Measurements from ENCODE around the gene RAB11FIP4.

Gene RAB11FIP4

GRCh38 chr17:31531336-31531980, 140.0 kb downstream of the RAB11FIP4 start:
- no peaks in the 10 kb centered on the region for H3K9me3 ChIP-seq (ENCODE audit: control insufficient read depth in 2 of 2, low read length in 2 of 2)
- no peaks in the 10 kb centered on the region for H3K27me3 ChIP-seq (ENCODE audit: control insufficient read depth in 1 of 2, insufficient read depth in 2 of 2, low read length in 2 of 2)
- H3K4me3 ChIP-seq (ENCODE audit: low read length in 2 of 2) = no peak overlapping the region
- H3K36me3 ChIP-seq (ENCODE audit: control insufficient read depth in 2 of 2, insufficient read depth in 2 of 2, low read length in 2 of 2) = no peaks in the 10 kb centered on the region
- peaks cover 2% of the 10 kb centered on the region for H3K4me1 ChIP-seq (ENCODE audit: control insufficient read depth, insufficient read depth, low read length)
- no peak overlapping the region for H3K9ac ChIP-seq (ENCODE audit: low read length in 2 of 2)
- H3K27ac ChIP-seq (ENCODE audit: low read length) = no peak overlapping the region

GRCh38 chr17:31532081-31532480, 140.6 kb downstream of the RAB11FIP4 start:
- Histone ChIP-seq H3K4me1 (ENCODE audit: control insufficient read depth, insufficient read depth, low read length) (peaks cover 2% of the 10 kb centered on the region), H3K36me3 (ENCODE audit: control insufficient read depth in 2 of 2, insufficient read depth in 2 of 2, low read length in 2 of 2) (no peaks in the 10 kb centered on the region), H3K27ac (ENCODE audit: low read length) (no peak overlapping the region), H3K9me3 (ENCODE audit: control insufficient read depth in 2 of 2, low read length in 2 of 2) (no peaks in the 10 kb centered on the region), H3K27me3 (ENCODE audit: control insufficient read depth in 1 of 2, insufficient read depth in 2 of 2, low read length in 2 of 2) (no peaks in the 10 kb centered on the region), H3K4me3 (ENCODE audit: low read length in 2 of 2) (no peak overlapping the region), H3K9ac (ENCODE audit: low read length in 2 of 2) (no peak overlapping the region)

GRCh38 chr17:31532526-31532925, 141.1 kb downstream of the RAB11FIP4 start:
- Histone ChIP-seq H3K4me1 (ENCODE audit: control insufficient read depth, insufficient read depth, low read length) (peaks cover 3% of the 10 kb centered on the region), H3K36me3 (ENCODE audit: control insufficient read depth in 2 of 2, insufficient read depth in 2 of 2, low read length in 2 of 2) (no peaks in the 10 kb centered on the region), H3K27me3 (ENCODE audit: control insufficient read depth in 1 of 2, insufficient read depth in 2 of 2, low read length in 2 of 2) (no peaks in the 10 kb centered on the region), H3K9ac (ENCODE audit: low read length in 2 of 2) (no peak overlapping the region), H3K27ac (ENCODE audit: low read length) (no peak overlapping the region), H3K9me3 (ENCODE audit: control insufficient read depth in 2 of 2, low read length in 2 of 2) (no peaks in the 10 kb centered on the region), H3K4me3 (ENCODE audit: low read length in 2 of 2) (no peak overlapping the region)

- Histone ChIP-seq H3K9me3 (ENCODE audit: control insufficient read depth in 2 of 2, low read length in 2 of 2) (no peaks in the 10 kb centered on the region), H3K9ac (ENCODE audit: low read length in 2 of 2) (no peak overlapping the region), H3K27ac (ENCODE audit: low read length) (no peak overlapping the region), H3K4me1 (ENCODE audit: control insufficient read depth, insufficient read depth, low read length) (peaks cover 8% of the 10 kb centered on the region), H3K27me3 (ENCODE audit: control insufficient read depth in 1 of 2, insufficient read depth in 2 of 2, low read length in 2 of 2) (no peaks in the 10 kb centered on the region), H3K4me3 (ENCODE audit: low read length in 2 of 2) (no peak overlapping the region), H3K36me3 (ENCODE audit: control insufficient read depth in 2 of 2, insufficient read depth in 2 of 2, low read length in 2 of 2) (no peaks in the 10 kb centered on the region)
Observed at GRCh38 chr17:31533546-31534155, 142.2 kb downstream of the RAB11FIP4 start.

- peaks cover 8% of the 10 kb centered on the region for H3K4me1 ChIP-seq (ENCODE audit: control insufficient read depth, insufficient read depth, low read length)
Observed at GRCh38 chr17:31534223-31534888, 142.9 kb downstream of the RAB11FIP4 start.

GRCh38 chr17:31535581-31535981, 144.1 kb downstream of the RAB11FIP4 start:
- Histone ChIP-seq H3K27me3 (ENCODE audit: control insufficient read depth in 1 of 2, insufficient read depth in 2 of 2, low read length in 2 of 2) (no peaks in the 10 kb centered on the region), H3K9me3 (ENCODE audit: control insufficient read depth in 2 of 2, low read length in 2 of 2) (no peaks in the 10 kb centered on the region), H3K4me1 (ENCODE audit: control insufficient read depth, insufficient read depth, low read length) (peaks cover 6% of the 10 kb centered on the region), H3K4me3 (ENCODE audit: low read length in 2 of 2) (no peak overlapping the region), H3K36me3 (ENCODE audit: control insufficient read depth in 2 of 2, insufficient read depth in 2 of 2, low read length in 2 of 2) (no peaks in the 10 kb centered on the region), H3K9ac (ENCODE audit: low read length in 2 of 2) (no peak overlapping the region), H3K27ac (ENCODE audit: low read length) (no peak overlapping the region)

More at GRCh38 chr17:31534223-31534888, 142.9 kb downstream of the RAB11FIP4 start:
- Histone ChIP-seq H3K27me3 (ENCODE audit: control insufficient read depth in 1 of 2, insufficient read depth in 2 of 2, low read length in 2 of 2) (no peaks in the 10 kb centered on the region), H3K27ac (ENCODE audit: low read length) (no peak overlapping the region), H3K4me3 (ENCODE audit: low read length in 2 of 2) (no peak overlapping the region), H3K9ac (ENCODE audit: low read length in 2 of 2) (no peak overlapping the region), H3K9me3 (ENCODE audit: control insufficient read depth in 2 of 2, low read length in 2 of 2) (no peaks in the 10 kb centered on the region), H3K36me3 (ENCODE audit: control insufficient read depth in 2 of 2, insufficient read depth in 2 of 2, low read length in 2 of 2) (no peaks in the 10 kb centered on the region)

GRCh38 chr17:31536451-31536850, 145.0 kb downstream of the RAB11FIP4 start:
- Histone ChIP-seq H3K27ac (ENCODE audit: low read length) (no peak overlapping the region), H3K4me3 (ENCODE audit: low read length in 2 of 2) (no peak overlapping the region), H3K4me1 (ENCODE audit: control insufficient read depth, insufficient read depth, low read length) (peaks cover 6% of the 10 kb centered on the region), H3K9ac (ENCODE audit: low read length in 2 of 2) (no peak overlapping the region), H3K9me3 (ENCODE audit: control insufficient read depth in 2 of 2, low read length in 2 of 2) (no peaks in the 10 kb centered on the region), H3K36me3 (ENCODE audit: control insufficient read depth in 2 of 2, insufficient read depth in 2 of 2, low read length in 2 of 2) (no peaks in the 10 kb centered on the region), H3K27me3 (ENCODE audit: control insufficient read depth in 1 of 2, insufficient read depth in 2 of 2, low read length in 2 of 2) (no peaks in the 10 kb centered on the region)

- Histone ChIP-seq H3K9ac (ENCODE audit: low read length in 2 of 2) (no peak overlapping the region), H3K27me3 (ENCODE audit: control insufficient read depth in 1 of 2, insufficient read depth in 2 of 2, low read length in 2 of 2) (no peaks in the 10 kb centered on the region), H3K36me3 (ENCODE audit: control insufficient read depth in 2 of 2, insufficient read depth in 2 of 2, low read length in 2 of 2) (no peaks in the 10 kb centered on the region), H3K27ac (ENCODE audit: low read length) (no peak overlapping the region), H3K9me3 (ENCODE audit: control insufficient read depth in 2 of 2, low read length in 2 of 2) (no peaks in the 10 kb centered on the region), H3K4me3 (ENCODE audit: low read length in 2 of 2) (no peak overlapping the region), H3K4me1 (ENCODE audit: control insufficient read depth, insufficient read depth, low read length) (peaks cover 6% of the 10 kb centered on the region)
Observed at GRCh38 chr17:31537565-31538011, 146.1 kb downstream of the RAB11FIP4 start.

- Histone ChIP-seq H3K4me1 (ENCODE audit: control insufficient read depth, insufficient read depth, low read length) (peaks cover 6% of the 10 kb centered on the region), H3K4me3 (ENCODE audit: low read length in 2 of 2) (no peak overlapping the region), H3K9ac (ENCODE audit: low read length in 2 of 2) (no peak overlapping the region), H3K9me3 (ENCODE audit: control insufficient read depth in 2 of 2, low read length in 2 of 2) (no peaks in the 10 kb centered on the region), H3K27ac (ENCODE audit: low read length) (no peak overlapping the region), H3K27me3 (ENCODE audit: control insufficient read depth in 1 of 2, insufficient read depth in 2 of 2, low read length in 2 of 2) (no peaks in the 10 kb centered on the region), H3K36me3 (ENCODE audit: control insufficient read depth in 2 of 2, insufficient read depth in 2 of 2, low read length in 2 of 2) (no peaks in the 10 kb centered on the region)
Observed at GRCh38 chr17:31538080-31538762, 146.7 kb downstream of the RAB11FIP4 start.

GRCh38 chr17:31540602-31541307, 149.3 kb downstream of the RAB11FIP4 start:
- Histone ChIP-seq H3K36me3 (ENCODE audit: control insufficient read depth in 2 of 2, insufficient read depth in 2 of 2, low read length in 2 of 2) (no peaks in the 10 kb centered on the region), H3K27me3 (ENCODE audit: control insufficient read depth in 1 of 2, insufficient read depth in 2 of 2, low read length in 2 of 2) (no peaks in the 10 kb centered on the region), H3K4me3 (ENCODE audit: low read length in 2 of 2) (no peak overlapping the region), H3K9ac (ENCODE audit: low read length in 2 of 2) (no peak overlapping the region), H3K4me1 (ENCODE audit: control insufficient read depth, insufficient read depth, low read length) (peaks cover 6% of the 10 kb centered on the region), H3K27ac (ENCODE audit: low read length) (no peak overlapping the region), H3K9me3 (ENCODE audit: control insufficient read depth in 2 of 2, low read length in 2 of 2) (no peaks in the 10 kb centered on the region)
